Measurements from ENCODE around the gene HAGH.

The HAGH gene

GRCh38 chr16:1762196-1762878 is 64.3 kb downstream of the HAGH start:
- DNase-seq (ENCODE audit: low read depth), result no peak

- DNase-seq (ENCODE audit: low read depth), result no peak
Measured at GRCh38 chr16:1761751-1762150, 64.9 kb downstream of the HAGH start.

- DNase-seq (ENCODE audit: low read depth), result no peak
Measured at GRCh38 chr16:1760911-1761310, 65.7 kb downstream of the HAGH start.

GRCh38 chr16:1759511-1759910 is 67.1 kb downstream of the HAGH start:
- no peak for DNase-seq (ENCODE audit: low read depth)

GRCh38 chr16:1758923-1759322 is 67.7 kb downstream of the HAGH start:
- no peak for DNase-seq (ENCODE audit: low read depth)

GRCh38 chr16:1757714-1758461 is 68.7 kb downstream of the HAGH start:
- DNase-seq (ENCODE audit: low read depth), result no peak
